H1 (cell line): Measurements from ENCODE around the gene DACT3. TPM values are rescaled to one million over a fixed set of nuclear protein-coding genes. Genes with fewer than 3 reads are reported as not detected.

Experiments
- CTCF ChIA-PET: fragments of 300-600 bp; sonication (Branson Sonifier 250); formaldehyde crosslinking; loops from one replicate; lab custom pipeline; 2021; ENCODE audit not compliant: partially characterized antibody; lab: Charles Lee
- POLR2A ChIA-PET: fragments of 300-600 bp; sonication (Branson Sonifier 250); formaldehyde crosslinking; loops from one replicate; lab custom pipeline; 2021; ENCODE audit warnings: inconsistent platforms; ENCODE audit not compliant: partially characterized antibody; lab: Charles Lee
- DNase-seq, 2 experiments: peaks; one replicate each; pipeline versions ENCODE4 v3.0.0 to v3.0.0-alpha.2; 2010 to 2022; ENCODE audit warnings: low spot score in 2 of 2, low read depth in 1 of 2, mixed read lengths in 1 of 2
- FAIRE-seq: peaks from 2 replicates; lab custom pipeline; 2011; peaks lifted over from hg19 to GRCh38; lab: Jason Lieb, UNC
- H2AFZ ChIP-seq: 2 replicates; pipeline ENCODE4 v1.8.1; 2012; ENCODE audit warnings: low read length, inconsistent platforms
- H2AK5ac ChIP-seq: 2 replicates; pipeline ENCODE4 v1.6.1; 2013; ENCODE audit warnings: low read depth, low read length
- H2BK120ac ChIP-seq: replicated peaks from 2 replicates; pipeline ENCODE3; 2013; ENCODE audit warnings: low read depth, low read length, inconsistent platforms
- H2BK12ac ChIP-seq: 2 replicates; pipeline ENCODE4 v1.6.1; 2013; ENCODE audit warnings: low read depth, low read length
- H2BK15ac ChIP-seq: 2 replicates; pipeline ENCODE4 v1.6.1; 2013; ENCODE audit warnings: low read length
- H2BK20ac ChIP-seq: 2 replicates; pipeline ENCODE4 v1.6.1; 2013; ENCODE audit warnings: low read length
- H2BK5ac ChIP-seq: 2 replicates; pipeline ENCODE4 v1.6.1; 2013; ENCODE audit warnings: low read depth, low read length
- H3K14ac ChIP-seq: 2 replicates; pipeline ENCODE4 v1.6.1; 2013; ENCODE audit warnings: inconsistent platforms; ENCODE audit not compliant: insufficient read length
- H3K18ac ChIP-seq: 2 replicates; pipeline ENCODE4 v1.6.1; 2013; ENCODE audit warnings: low read length; ENCODE audit errors: extremely low read depth
- H3K23ac ChIP-seq: 2 replicates; pipeline ENCODE4 v1.6.1; 2013; ENCODE audit warnings: inconsistent platforms; ENCODE audit not compliant: insufficient read length
- H3K23me2 ChIP-seq: 2 replicates; pipeline ENCODE4 v1.6.1; 2013; ENCODE audit warnings: low read depth, low read length
- H3K27ac ChIP-seq: 2 replicates; pipeline ENCODE4 v1.6.1; 2011; ENCODE audit warnings: low read depth, low read length, inconsistent platforms
- H3K27me3 ChIP-seq, 4 experiments: replicated peaks in 1 of 4; 1 replicate in 1 of 4; 2 replicates in 3 of 4; pipeline versions ENCODE4 v1.6.1 to v1.8.1; 2011 to 2013; ENCODE audit warnings: low read length in 3 of 4, mild to moderate bottlenecking in 3 of 4, inconsistent platforms in 2 of 4, mixed read lengths in 2 of 4, moderate library complexity in 1 of 4; ENCODE audit not compliant: control insufficient read depth in 3 of 4, insufficient read depth in 3 of 4; ENCODE audit errors: extremely low read depth in 1 of 4
- H3K36me3 ChIP-seq, 4 experiments: 2 replicates each; pipeline versions ENCODE4 v1.6.1 to v1.8.1; 2011 to 2013; ENCODE audit warnings: mild to moderate bottlenecking in 4 of 4, low read length in 3 of 4, moderate library complexity in 2 of 4, control low read depth in 1 of 4, inconsistent platforms in 1 of 4; ENCODE audit not compliant: insufficient read depth in 4 of 4, control insufficient read depth in 2 of 4
- H3K4ac ChIP-seq: replicated peaks from 2 replicates; pipeline ENCODE3; 2013; ENCODE audit warnings: low read length, low read depth, mixed read lengths, inconsistent platforms; ENCODE audit not compliant: insufficient read length
- H3K4me1 ChIP-seq, 4 experiments: replicated peaks in 1 of 4; 1 replicate in 1 of 4; 2 replicates in 3 of 4; pipeline versions ENCODE4 v1.6.1 to v1.8.1; 2011 to 2013; ENCODE audit warnings: low read length in 3 of 4, inconsistent platforms in 2 of 4, mixed read lengths in 1 of 4; ENCODE audit not compliant: insufficient read depth in 4 of 4, control insufficient read depth in 3 of 4
- H3K4me2 ChIP-seq, 2 experiments: 2 replicates each; pipeline versions ENCODE4 v1.6.1 to v1.8.1; 2011 to 2013; ENCODE audit warnings: low read depth in 2 of 2, low read length in 2 of 2, control low read depth in 1 of 2, inconsistent platforms in 1 of 2, mild to moderate bottlenecking in 1 of 2; ENCODE audit not compliant: insufficient read depth in 1 of 2
- H3K4me3 ChIP-seq, 4 experiments: fragments of 200-600, 300-600 bp in 1 of 4; sonication (generic), shearing (Covaris generic), sonication (Bioruptor Twin) in 1 of 4; 2 replicates each; pipeline versions ENCODE4 v1.5.1 to v1.8.1; 2011 to 2016; ENCODE audit warnings: low read length in 4 of 4, low read depth in 3 of 4, control low read depth in 2 of 4, inconsistent platforms in 2 of 4, mild to moderate bottlenecking in 2 of 4, mixed read lengths in 1 of 4, moderate library complexity in 1 of 4; ENCODE audit not compliant: insufficient read depth in 2 of 4; ENCODE audit errors: extremely low read depth in 1 of 4
- H3K56ac ChIP-seq: replicated peaks from 2 replicates; pipeline ENCODE3; 2013; ENCODE audit warnings: low read depth, mild to moderate bottlenecking, mixed read lengths, low read length, inconsistent platforms; ENCODE audit not compliant: insufficient read length
- H3K79me1 ChIP-seq: 2 replicates; pipeline ENCODE4 v1.6.1; 2013; ENCODE audit warnings: low read depth, low read length, control low read depth
- H3K79me2 ChIP-seq, 2 experiments: 2 replicates each; pipeline versions ENCODE4 v1.6.1 to v1.8.1; 2012 to 2013; ENCODE audit warnings: low read length in 2 of 2, mild to moderate bottlenecking in 2 of 2, inconsistent platforms in 1 of 2; ENCODE audit not compliant: insufficient read depth in 2 of 2, control insufficient read depth in 1 of 2
- H3K9ac ChIP-seq, 4 experiments: replicated peaks in 1 of 4; 1 replicate in 1 of 4; 2 replicates in 3 of 4; pipeline versions ENCODE4 v1.6.1 to v1.8.1; 2011 to 2013; ENCODE audit warnings: low read depth in 3 of 4, low read length in 3 of 4, control low read depth in 2 of 4, mild to moderate bottlenecking in 2 of 4, moderate library complexity in 2 of 4, inconsistent platforms in 1 of 4; ENCODE audit errors: extremely low read depth in 1 of 4
- H3K9me3 ChIP-seq, 2 experiments: 2 replicates each; pipeline versions ENCODE4 v1.6.1 to v1.8.1; 2012 to 2013; ENCODE audit warnings: mild to moderate bottlenecking in 2 of 2, moderate library complexity in 2 of 2, control low read depth in 1 of 2, inconsistent platforms in 1 of 2, low read depth in 1 of 2, low read length in 1 of 2, mixed read lengths in 1 of 2; ENCODE audit not compliant: insufficient read depth in 2 of 2
- H4K20me1 ChIP-seq, 2 experiments: replicated peaks in 1 of 2; 2 replicates each; pipeline versions ENCODE3 to v1.8.1; 2011 to 2013; ENCODE audit warnings: inconsistent platforms in 2 of 2, low read length in 2 of 2, mild to moderate bottlenecking in 1 of 2; ENCODE audit not compliant: insufficient read depth in 2 of 2, control insufficient read depth in 1 of 2
- H4K5ac ChIP-seq: 2 replicates; pipeline ENCODE4 v1.6.1; 2013; ENCODE audit warnings: low read length, low read depth, mixed read lengths, inconsistent platforms; ENCODE audit not compliant: insufficient read length
- H4K8ac ChIP-seq: 2 replicates; pipeline ENCODE4 v1.8.0; 2013; ENCODE audit warnings: mild to moderate bottlenecking, moderate library complexity, low read length, inconsistent platforms; ENCODE audit not compliant: insufficient read depth; ENCODE audit errors: extremely low read depth
- H4K91ac ChIP-seq: replicated peaks from 2 replicates; pipeline ENCODE3; 2013; ENCODE audit warnings: low read length, mixed read lengths, inconsistent platforms; ENCODE audit not compliant: insufficient read length
- SP4 ChIP-seq: IDR thresholded peaks from 2 replicates; pipeline ENCODE4 v1.6.1; 2012; ENCODE audit warnings: low read length, inconsistent platforms
- YY1 ChIP-seq: IDR thresholded peaks from 2 replicates; pipeline ENCODE4 v1.6.1; 2011; ENCODE audit warnings: low read depth, mild to moderate bottlenecking, low read length
- WGBS, 2 experiments: shearing (Covaris generic) in 1 of 2; methylation state at CpG; one replicate each; pipeline versions ENCODE4 v1.1.6 to v1.1.7; 2013 to 2015; ENCODE audit warnings: low lambda C conversion rate in 2 of 2, mixed read lengths in 2 of 2, inconsistent platforms in 1 of 2, low coverage in 1 of 2, missing lambda C conversion rate in 1 of 2; ENCODE audit not compliant: insufficient replicate concordance in 2 of 2, insufficient coverage in 1 of 2, insufficient read length in 1 of 2; ENCODE audit errors: extremely low coverage in 1 of 2, missing lambda C conversion rate in 1 of 2; 5-methylcytosine and 5-hydroxymethylcytosine counted together
- polyA plus RNA-seq, 7 experiments: library from polyadenylated mRNA; depleted of rRNA in 3 of 7; stranded (reverse) in 5 of 7; unstranded in 2 of 7; fragments of >200 nt in 5 of 7; fragments of 200-250 nt in 2 of 7; gene quantifications; 1 replicate in 5 of 7; 2 replicates in 1 of 7; 4 replicates in 1 of 7; pipeline versions ENCODE4 v1.2.1 to v1.2.3, GENCODE V29; 2011 to 2013; ENCODE audit warnings: missing spikeins in 2 of 7, mixed read lengths in 2 of 7
- total RNA-seq: library from RNA; stranded (reverse); fragmentation: NEBNext Ultra II Directional; extraction: Animal tissue kit (Norgen Biotek cat#: 25700); gene quantifications from 2 replicates; pipeline ENCODE4 v1.2.1, GENCODE V29; 2021

DACT3 gene
- total and polyA plus RNA-seq, 2 of the 8 experiments (the other 6 are each of a cell fraction or from before 2014, with no cell fraction given) = 1.8 to 2.0 TPM

- Histone ChIP-seq H3K4me1 (peaks cover 0 to 19% (median 8%) of the 10 kb centered on the region in 4 experiments; a peak in 5 of 7 replicates), H3K56ac (no peak overlapping the region), H3K23me2 (peaks cover 12% of the 10 kb centered on the region), H3K4ac (no peak overlapping the region), H3K9ac (no peak overlapping the region), H2BK120ac (no peak overlapping the region), H3K4me3 (peak overlapping the region; percentile 78 to 100 (median 91); a peak in 6 of 8 replicates), H4K5ac (no peak overlapping the region), H3K23ac (no peak overlapping the region), H3K27ac (no peak overlapping the region), H4K91ac (no peak overlapping the region), H4K8ac (0 out of 2 replicates have a peak overlapping the region, but pooled peaks have one; percentile 100), H3K14ac (no peak overlapping the region), H3K9me3 (no peaks in the 10 kb centered on the region), H4K20me1 (peaks cover 18 to 21% of the 10 kb centered on the region in 2 experiments), H2BK15ac (no peak overlapping the region), H3K27me3 (no peaks in the 10 kb centered on the region), H2AK5ac (no peak overlapping the region), H2AFZ (no peak overlapping the region), H3K79me2 (peaks cover 15 to 33% of the 10 kb centered on the region in 2 experiments), H2BK12ac (0 out of 2 replicates have a peak overlapping the region, but pooled peaks have one; percentile 100), H2BK5ac (no peak overlapping the region), H3K36me3 (no peaks in the 10 kb centered on the region), H2BK20ac (no peak overlapping the region), H3K79me1 (peaks cover 16% of the 10 kb centered on the region), H3K18ac (0 out of 2 replicates have a peak overlapping the region, but pooled peaks have one; percentile 48), H3K4me2 (peak overlapping the region; percentile 75 to 89)
- TF ChIP-seq YY1 = no peak
- TF ChIP-seq SP4 = 0 out of 2 replicates have a peak, but pooled peaks have one; percentile 1
- no peak for DNase-seq
- 69% methylated on average over 9 of the region's 9 CpGs; no CpG with 5 or more reads in 1 of the 2 experiments for WGBS, 2 experiments
- FAIRE-seq = no peak
- ChIA-PET CTCF (interaction anchor here (0.6 to 3.3 kb wide), 14 partner anchors 12 to 204 kb away, joined by 3 to 17 read pairs (median 4); no protein-coding TSS in a partner anchor), POLR2A (interaction anchor here (0.6 to 4.2 kb wide), 11 partner anchors 11 to 172 kb away, joined by 3 to 28 read pairs (median 3); partner anchors contain the start of gene DACT3)
Measured at GRCh38 chr19:46599716-46600373, 61.1 kb downstream of the DACT3 start.
